NCI-H345 (cell line): ENCODE measurements around the gene ACOT11.

Experiments
- DNase-seq: peaks from one replicate; lab custom pipeline; 2025; lab: John Stamatoyannopoulos, UW

Gene ACOT11

GRCh38 chr1:54645806-54646676 lies 98.0 kb downstream of the ACOT11 start:
- DNase-seq = no peak

GRCh38 chr1:54649130-54649898 lies 101.3 kb downstream of the ACOT11 start:
- no peak for DNase-seq

GRCh38 chr1:54649921-54650320 lies 101.9 kb downstream of the ACOT11 start:
- no peak for DNase-seq

GRCh38 chr1:54650417-54650816 lies 102.4 kb downstream of the ACOT11 start:
- DNase-seq = no peak

GRCh38 chr1:54651608-54652007 lies 103.6 kb downstream of the ACOT11 start:
- DNase-seq = no peak

- DNase-seq = no peak
Observed at GRCh38 chr1:54652168-54652567, 104.1 kb downstream of the ACOT11 start.

- DNase-seq = no peak
Observed at GRCh38 chr1:54653036-54653435, 105.0 kb downstream of the ACOT11 start.

- no peak for DNase-seq
Observed at GRCh38 chr1:54658164-54658913, 110.3 kb downstream of the ACOT11 start.
